GM23338 (cell line): ENCODE data around the gene SIVA1. TPM values are rescaled to one million over a fixed set of nuclear protein-coding genes. Genes with fewer than 3 reads are reported as not detected.

Experiments
- ATAC-seq: fragments of 200-7000 bp; cut with Tn5 transposase; 3 replicates; pipeline ENCODE4 v1.9.1; 2020
- DNase-seq: peaks from one replicate; pipeline ENCODE4 v3.0.0-alpha.2; 2015; ENCODE audit warnings: low spot score
- H2AFZ ChIP-seq: fragments of 200-600 bp; sonication (generic); 2 replicates; pipeline ENCODE4 v1.8.0; 2016; ENCODE audit warnings: antibody characterized with exemption, mild to moderate bottlenecking, moderate library complexity
- H3F3A ChIP-seq: fragments of 200-600 bp; sonication (generic); replicated peaks from 2 replicates; pipeline ENCODE4 v1.8.0; 2017; ENCODE audit warnings: antibody characterized with exemption, mixed run types, low read depth
- H3K27ac ChIP-seq: fragments of 200-600 bp; sonication (generic); 2 replicates; pipeline ENCODE4 v1.6.1; 2016; ENCODE audit warnings: low read depth
- H3K27me3 ChIP-seq: fragments of 200-600 bp; sonication (generic); 2 replicates; pipeline ENCODE4 v1.8.0; 2016; ENCODE audit warnings: mild to moderate bottlenecking, mixed run types, moderate library complexity; ENCODE audit not compliant: insufficient read depth
- H3K36me3 ChIP-seq: fragments of 200-600 bp; sonication (generic); 2 replicates; pipeline ENCODE4 v1.8.0; 2016; ENCODE audit warnings: mild to moderate bottlenecking; ENCODE audit not compliant: insufficient read depth
- H3K4me1 ChIP-seq: fragments of 200-600 bp; sonication (generic); 2 replicates; pipeline ENCODE4 v1.8.0; 2016; ENCODE audit warnings: mild to moderate bottlenecking, moderate library complexity; ENCODE audit not compliant: insufficient read depth
- H3K4me2 ChIP-seq: fragments of 200-600 bp; sonication (generic); 2 replicates; pipeline ENCODE4 v1.7.1; 2017; ENCODE audit warnings: mixed run types
- H3K4me3 ChIP-seq: fragments of 200-600 bp; sonication (generic); 2 replicates; pipeline ENCODE4 v1.6.1; 2016; ENCODE audit warnings: mixed run types
- H3K79me2 ChIP-seq: fragments of 200-600 bp; sonication (generic); replicated peaks from 2 replicates; pipeline ENCODE4 v1.8.0; 2017; ENCODE audit warnings: mild to moderate bottlenecking; ENCODE audit not compliant: insufficient read depth
- H3K9me2 ChIP-seq: fragments of 200-600 bp; sonication (generic); 2 replicates; pipeline ENCODE4 v1.8.0; 2017; ENCODE audit not compliant: insufficient read depth
- H4K20me1 ChIP-seq: fragments of 200-600 bp; sonication (generic); replicated peaks from 2 replicates; pipeline ENCODE4 v1.8.0; 2017; ENCODE audit warnings: mild to moderate bottlenecking; ENCODE audit not compliant: insufficient read depth
- H3K27ac Mint-ChIP-seq: 2 replicates; pipeline ENCODE4 v1.8.0; 2020; ENCODE audit warnings: inconsistent platforms, mild to moderate bottlenecking, moderate library complexity, mixed read lengths
- H3K27me3 Mint-ChIP-seq: 3 replicates; pipeline ENCODE4 v1.8.0; 2022; ENCODE audit warnings: low read depth, mild to moderate bottlenecking, moderate library complexity, mixed read lengths, inconsistent platforms; ENCODE audit not compliant: insufficient read depth, poor library complexity
- H3K36me3 Mint-ChIP-seq: 3 replicates; pipeline ENCODE4 v1.8.0; 2021; ENCODE audit warnings: low read depth, mild to moderate bottlenecking, inconsistent platforms, moderate library complexity, mixed read lengths
- H3K4me1 Mint-ChIP-seq: 3 replicates; pipeline ENCODE4 v1.8.0; 2020; ENCODE audit warnings: mild to moderate bottlenecking, inconsistent platforms, mixed read lengths
- H3K4me3 Mint-ChIP-seq: 3 replicates; pipeline ENCODE4 v1.8.0; 2021; ENCODE audit warnings: moderate library complexity, mild to moderate bottlenecking, inconsistent platforms, mixed read lengths
- H3K9me3 Mint-ChIP-seq: 3 replicates; pipeline ENCODE4 v1.8.0; 2020; ENCODE audit warnings: moderate library complexity, mild to moderate bottlenecking, inconsistent platforms, mixed read lengths
- JUNB ChIP-seq: IDR thresholded peaks from one replicate; pipeline ENCODE4 v1.6.1; 2016; ENCODE audit warnings: antibody characterized with exemption; ENCODE audit not compliant: unreplicated experiment
- POLR2AphosphoS5 ChIP-seq: IDR thresholded peaks from 2 replicates; pipeline ENCODE4 v1.6.1; 2016; ENCODE audit warnings: antibody characterized with exemption, low read depth
- ZNF331 ChIP-seq: fragments of 250-450 bp; sonication (Bioruptor Pico); IDR thresholded peaks from 2 replicates; pipeline ENCODE4 v1.5.0; 2020; ENCODE audit warnings: low read depth, mild to moderate bottlenecking, moderate library complexity
- polyA plus RNA-seq: library from polyadenylated mRNA; unstranded; fragments of >200 nt; fragmentation: Nextera tagmentation; extraction: Ambion mirVana; gene quantifications from 2 replicates; pipeline ENCODE4 v1.2.1, GENCODE V29; 2016
- total RNA-seq: library from RNA; depleted of rRNA; stranded (reverse); fragments of >200 nt; shearing (Covaris generic); gene quantifications from 2 replicates; pipeline ENCODE4 v1.2.3, GENCODE V29; 2014
- TF ChIP-seq, protein P1 (sequence below): fragments of 250-450 bp; sonication (Bioruptor Pico); IDR thresholded peaks from 2 replicates; pipeline ENCODE4 v1.5.0; 2020; ENCODE audit warnings: mild to moderate bottlenecking, moderate library complexity

The SIVA1 gene
- total and polyA plus RNA-seq, 2 experiments from 2014 or later: 215 to 392 TPM

DNA sequence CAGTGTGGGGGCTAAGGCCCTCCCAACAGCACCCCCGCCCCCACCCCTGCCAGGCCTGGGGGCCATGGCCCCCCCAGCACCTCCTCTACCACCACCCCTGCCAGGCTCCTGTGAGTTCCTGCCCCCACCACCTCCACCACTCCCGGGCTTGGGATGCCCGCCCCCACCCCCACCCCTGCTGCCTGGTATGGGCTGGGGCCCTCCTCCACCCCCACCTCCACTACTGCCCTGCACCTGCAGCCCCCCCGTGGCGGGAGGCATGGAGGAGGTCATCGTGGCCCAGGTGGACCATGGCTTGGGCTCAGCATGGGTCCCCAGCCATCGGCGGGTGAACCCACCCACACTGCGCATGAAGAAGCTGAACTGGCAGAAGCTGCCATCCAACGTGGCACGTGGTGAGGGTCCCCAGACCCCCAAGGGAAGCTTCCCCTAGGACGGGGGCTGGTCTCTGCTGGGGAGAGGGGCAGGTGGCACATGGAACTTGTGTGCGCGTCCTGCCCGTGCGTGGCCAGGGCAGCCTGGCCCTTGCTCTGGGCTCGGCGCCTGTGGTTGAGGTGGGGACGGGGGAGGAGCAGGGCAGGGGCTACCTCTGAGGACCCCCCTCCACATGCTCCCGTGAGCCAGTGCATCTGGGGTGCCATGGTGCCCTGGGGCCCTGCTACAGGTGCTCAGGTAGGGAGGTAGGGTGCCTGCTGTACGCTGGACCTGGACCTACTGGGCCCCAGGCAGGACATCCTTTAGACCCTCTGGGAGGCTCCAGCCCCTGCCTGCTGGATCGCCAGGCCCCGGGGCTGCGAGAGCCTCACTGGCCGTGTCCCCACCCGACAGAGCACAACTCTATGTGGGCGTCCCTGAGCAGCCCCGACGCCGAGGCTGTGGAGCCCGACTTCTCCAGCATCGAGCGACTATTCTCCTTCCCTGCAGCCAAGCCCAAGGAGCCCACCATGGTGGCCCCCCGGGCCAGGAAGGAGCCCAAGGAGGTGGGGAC is 45.0 kb upstream of the SIVA1 start (continued):
- TF ChIP-seq, protein P1, sequence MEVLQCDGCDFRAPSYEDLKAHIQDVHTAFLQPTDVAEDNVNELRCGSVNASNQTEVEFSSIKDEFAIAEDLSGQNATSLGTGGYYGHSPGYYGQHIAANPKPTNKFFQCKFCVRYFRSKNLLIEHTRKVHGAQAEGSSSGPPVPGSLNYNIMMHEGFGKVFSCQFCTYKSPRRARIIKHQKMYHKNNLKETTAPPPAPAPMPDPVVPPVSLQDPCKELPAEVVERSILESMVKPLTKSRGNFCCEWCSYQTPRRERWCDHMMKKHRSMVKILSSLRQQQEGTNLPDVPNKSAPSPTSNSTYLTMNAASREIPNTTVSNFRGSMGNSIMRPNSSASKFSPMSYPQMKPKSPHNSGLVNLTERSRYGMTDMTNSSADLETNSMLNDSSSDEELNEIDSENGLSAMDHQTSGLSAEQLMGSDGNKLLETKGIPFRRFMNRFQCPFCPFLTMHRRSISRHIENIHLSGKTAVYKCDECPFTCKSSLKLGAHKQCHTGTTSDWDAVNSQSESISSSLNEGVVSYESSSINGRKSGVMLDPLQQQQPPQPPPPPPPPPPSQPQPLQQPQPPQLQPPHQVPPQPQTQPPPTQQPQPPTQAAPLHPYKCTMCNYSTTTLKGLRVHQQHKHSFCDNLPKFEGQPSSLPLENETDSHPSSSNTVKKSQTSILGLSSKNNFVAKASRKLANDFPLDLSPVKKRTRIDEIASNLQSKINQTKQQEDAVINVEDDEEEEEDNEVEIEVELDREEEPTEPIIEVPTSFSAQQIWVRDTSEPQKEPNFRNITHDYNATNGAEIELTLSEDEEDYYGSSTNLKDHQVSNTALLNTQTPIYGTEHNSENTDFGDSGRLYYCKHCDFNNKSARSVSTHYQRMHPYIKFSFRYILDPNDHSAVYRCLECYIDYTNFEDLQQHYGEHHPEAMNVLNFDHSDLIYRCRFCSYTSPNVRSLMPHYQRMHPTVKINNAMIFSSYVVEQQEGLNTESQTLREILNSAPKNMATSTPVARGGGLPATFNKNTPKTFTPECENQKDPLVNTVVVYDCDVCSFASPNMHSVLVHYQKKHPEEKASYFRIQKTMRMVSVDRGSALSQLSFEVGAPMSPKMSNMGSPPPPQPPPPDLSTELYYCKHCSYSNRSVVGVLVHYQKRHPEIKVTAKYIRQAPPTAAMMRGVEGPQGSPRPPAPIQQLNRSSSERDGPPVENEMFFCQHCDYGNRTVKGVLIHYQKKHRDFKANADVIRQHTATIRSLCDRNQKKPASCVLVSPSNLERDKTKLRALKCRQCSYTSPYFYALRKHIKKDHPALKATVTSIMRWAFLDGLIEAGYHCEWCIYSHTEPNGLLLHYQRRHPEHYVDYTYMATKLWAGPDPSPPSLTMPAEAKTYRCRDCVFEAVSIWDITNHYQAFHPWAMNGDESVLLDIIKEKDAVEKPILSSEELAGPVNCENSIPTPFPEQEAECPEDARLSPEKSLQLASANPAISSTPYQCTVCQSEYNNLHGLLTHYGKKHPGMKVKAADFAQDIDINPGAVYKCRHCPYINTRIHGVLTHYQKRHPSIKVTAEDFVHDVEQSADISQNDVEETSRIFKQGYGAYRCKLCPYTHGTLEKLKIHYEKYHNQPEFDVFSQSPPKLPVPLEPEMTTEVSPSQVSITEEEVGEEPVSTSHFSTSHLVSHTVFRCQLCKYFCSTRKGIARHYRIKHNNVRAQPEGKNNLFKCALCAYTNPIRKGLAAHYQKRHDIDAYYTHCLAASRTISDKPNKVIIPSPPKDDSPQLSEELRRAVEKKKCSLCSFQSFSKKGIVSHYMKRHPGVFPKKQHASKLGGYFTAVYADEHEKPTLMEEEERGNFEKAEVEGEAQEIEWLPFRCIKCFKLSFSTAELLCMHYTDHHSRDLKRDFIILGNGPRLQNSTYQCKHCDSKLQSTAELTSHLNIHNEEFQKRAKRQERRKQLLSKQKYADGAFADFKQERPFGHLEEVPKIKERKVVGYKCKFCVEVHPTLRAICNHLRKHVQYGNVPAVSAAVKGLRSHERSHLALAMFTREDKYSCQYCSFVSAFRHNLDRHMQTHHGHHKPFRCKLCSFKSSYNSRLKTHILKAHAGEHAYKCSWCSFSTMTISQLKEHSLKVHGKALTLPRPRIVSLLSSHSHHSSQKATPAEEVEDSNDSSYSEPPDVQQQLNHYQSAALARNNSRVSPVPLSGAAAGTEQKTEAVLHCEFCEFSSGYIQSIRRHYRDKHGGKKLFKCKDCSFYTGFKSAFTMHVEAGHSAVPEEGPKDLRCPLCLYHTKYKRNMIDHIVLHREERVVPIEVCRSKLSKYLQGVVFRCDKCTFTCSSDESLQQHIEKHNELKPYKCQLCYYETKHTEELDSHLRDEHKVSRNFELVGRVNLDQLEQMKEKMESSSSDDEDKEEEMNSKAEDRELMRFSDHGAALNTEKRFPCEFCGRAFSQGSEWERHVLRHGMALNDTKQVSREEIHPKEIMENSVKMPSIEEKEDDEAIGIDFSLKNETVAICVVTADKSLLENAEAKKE (CRISPR knock-in tag): no peak
- no peak for TF ChIP-seq ZNF331
- no peak for TF ChIP-seq POLR2AphosphoS5
- no peak for TF ChIP-seq JUNB

DNA sequence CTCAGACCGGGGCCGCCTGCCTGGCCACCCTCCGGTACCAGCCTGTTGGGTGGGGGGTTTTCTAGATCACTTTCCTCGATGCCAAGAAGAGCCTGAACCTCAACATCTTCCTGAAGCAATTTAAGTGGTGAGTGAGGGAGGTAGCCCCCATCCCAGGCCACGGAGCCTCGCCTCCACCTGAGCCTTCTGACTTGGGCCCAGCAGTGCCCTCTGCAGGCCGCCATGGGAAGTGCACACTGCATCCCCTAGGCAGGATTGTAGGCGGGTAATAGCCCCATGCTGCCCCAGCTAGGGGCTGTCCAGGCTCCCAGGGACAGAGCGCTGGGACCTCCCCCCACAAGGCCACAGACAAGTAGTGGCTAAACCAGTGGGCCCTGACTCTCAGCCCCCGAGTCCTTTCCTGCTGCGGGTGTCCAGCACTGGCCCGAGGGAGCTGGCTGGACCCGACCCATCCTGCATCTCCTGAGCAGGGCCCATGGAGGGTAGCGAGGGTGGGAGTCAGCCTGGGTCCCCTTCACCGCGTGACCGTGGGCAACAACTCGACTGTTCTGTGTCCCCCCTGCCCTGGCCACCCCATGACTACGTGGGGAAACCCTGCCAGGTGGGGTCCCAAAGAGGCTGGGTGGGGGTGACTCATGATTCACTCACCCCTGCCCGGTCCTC is 44.2 kb upstream of the SIVA1 start:
- H3K4me3 Mint-ChIP-seq: no peak overlapping the region
- H3K79me2 ChIP-seq: no peaks in the 10 kb centered on the region
- no peak overlapping the region for H3K27ac ChIP-seq
- no peaks in the 10 kb centered on the region for H3K27me3 ChIP-seq
- no peak overlapping the region for H3K4me2 ChIP-seq
- no peaks in the 10 kb centered on the region for H4K20me1 ChIP-seq
- 0 out of 2 replicates have a peak, but pooled peaks cover 9% of the 10 kb centered on the region for H3K4me1 ChIP-seq
- no peak overlapping the region for H3K4me3 ChIP-seq
- no peak overlapping the region for H2AFZ ChIP-seq
- no peak overlapping the region for H3K27ac Mint-ChIP-seq
- peaks cover 25% of the 10 kb centered on the region for H3K36me3 Mint-ChIP-seq
- peaks cover 16% of the 10 kb centered on the region for H3K9me3 Mint-ChIP-seq
- peak; percentile 93 for DNase-seq
- no peaks in the 10 kb centered on the region for H3F3A ChIP-seq
- peaks cover 9% of the 10 kb centered on the region; the same call in 2 of the 3 replicates for H3K4me1 Mint-ChIP-seq
- H3K9me2 ChIP-seq: no peaks in the 10 kb centered on the region
- peaks cover 10% of the 10 kb centered on the region; the same call in 1 of the 2 replicates for H3K36me3 ChIP-seq
- peaks cover 6% of the 10 kb centered on the region for H3K27me3 Mint-ChIP-seq
- peak; percentile 86 for ATAC-seq
- TF ChIP-seq, protein P1 (CRISPR knock-in tag): no peak
- no peak for TF ChIP-seq JUNB
- TF ChIP-seq POLR2AphosphoS5: peak; percentile 17; the same call in 1 of the 2 replicates
